ENCODE data around the gene MYH7.
"Not testable (repeated sequence)": the region's sequence is repeated elsewhere in the genome, so short reads cannot be mapped to it uniquely, and the experiment has no call there.

DNA sequence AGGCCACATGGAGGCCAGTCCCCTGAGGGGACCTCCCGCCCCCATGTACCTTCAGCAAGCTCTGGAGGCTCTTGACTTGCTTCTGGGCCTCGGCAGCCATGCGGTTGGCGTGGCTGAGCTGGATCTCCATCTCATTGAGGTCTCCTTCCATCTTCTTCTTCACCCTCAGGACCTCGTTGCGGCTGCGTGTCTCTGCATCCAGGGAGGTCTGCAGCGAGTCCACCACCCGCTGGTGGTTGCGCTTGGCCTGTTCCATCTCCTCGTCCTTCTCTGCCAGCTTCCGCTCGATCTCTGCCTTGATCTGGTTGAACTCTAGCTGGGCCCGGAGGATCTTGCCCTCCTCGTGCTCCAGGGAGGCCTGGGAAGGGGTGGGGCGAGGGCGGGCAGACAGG, 49.2 kb downstream of the MYH7 start:
- TF ChIP-seq, protein P1, sequence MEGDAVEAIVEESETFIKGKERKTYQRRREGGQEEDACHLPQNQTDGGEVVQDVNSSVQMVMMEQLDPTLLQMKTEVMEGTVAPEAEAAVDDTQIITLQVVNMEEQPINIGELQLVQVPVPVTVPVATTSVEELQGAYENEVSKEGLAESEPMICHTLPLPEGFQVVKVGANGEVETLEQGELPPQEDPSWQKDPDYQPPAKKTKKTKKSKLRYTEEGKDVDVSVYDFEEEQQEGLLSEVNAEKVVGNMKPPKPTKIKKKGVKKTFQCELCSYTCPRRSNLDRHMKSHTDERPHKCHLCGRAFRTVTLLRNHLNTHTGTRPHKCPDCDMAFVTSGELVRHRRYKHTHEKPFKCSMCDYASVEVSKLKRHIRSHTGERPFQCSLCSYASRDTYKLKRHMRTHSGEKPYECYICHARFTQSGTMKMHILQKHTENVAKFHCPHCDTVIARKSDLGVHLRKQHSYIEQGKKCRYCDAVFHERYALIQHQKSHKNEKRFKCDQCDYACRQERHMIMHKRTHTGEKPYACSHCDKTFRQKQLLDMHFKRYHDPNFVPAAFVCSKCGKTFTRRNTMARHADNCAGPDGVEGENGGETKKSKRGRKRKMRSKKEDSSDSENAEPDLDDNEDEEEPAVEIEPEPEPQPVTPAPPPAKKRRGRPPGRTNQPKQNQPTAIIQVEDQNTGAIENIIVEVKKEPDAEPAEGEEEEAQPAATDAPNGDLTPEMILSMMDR (IDR thresholded peaks at IDR 0.05; ENCODE audit: insufficient read depth, low read length, poor library complexity, severe bottlenecking): not testable (repeated sequence)
- TF ChIP-seq EZH2phosphoT487 (conservative IDR thresholded peaks at IDR 0.05; ENCODE audit: low read length): not testable (repeated sequence)
